CD4-positive, alpha-beta T cell treated with Interleukin-15 for 1 hour (primary cell): ENCODE measurements around the gene TCERG1L.

Source experiments
- DNase-seq: peaks from one replicate; pipeline ENCODE4 v3.0.0-alpha.2; 2020

The TCERG1L gene

GRCh38 chr10:131314799-131315198, 3.3 kb upstream of the TCERG1L start:
- no peak for DNase-seq

- no peak for DNase-seq
Observed at GRCh38 chr10:131314148-131314547, 2.6 kb upstream of the TCERG1L start.

- no peak for DNase-seq
Observed at GRCh38 chr10:131313377-131313776, 1.9 kb upstream of the TCERG1L start.

GRCh38 chr10:131312478-131312836, 936 bp upstream of the TCERG1L start:
- DNase-seq: no peak

GRCh38 chr10:131311402-131311660, 190 bp downstream of the TCERG1L start:
- DNase-seq: no peak

GRCh38 chr10:131310551-131311401, 745 bp downstream of the TCERG1L start:
- no peak for DNase-seq

GRCh38 chr10:131310142-131310541, 1.4 kb downstream of the TCERG1L start:
- no peak for DNase-seq

GRCh38 chr10:131300508-131300907, 11.0 kb downstream of the TCERG1L start:
- no peak for DNase-seq

- DNase-seq: no peak
Observed at GRCh38 chr10:131290781-131291180, 20.7 kb downstream of the TCERG1L start.

- no peak for DNase-seq
Observed at GRCh38 chr10:131288648-131289047, 22.9 kb downstream of the TCERG1L start.

GRCh38 chr10:131282961-131283360, 28.6 kb downstream of the TCERG1L start:
- DNase-seq: no peak

- no peak for DNase-seq
Observed at GRCh38 chr10:131280101-131280500, 31.4 kb downstream of the TCERG1L start.

GRCh38 chr10:131279516-131279915, 32.0 kb downstream of the TCERG1L start:
- no peak for DNase-seq

GRCh38 chr10:131277969-131278368, 33.6 kb downstream of the TCERG1L start:
- no peak for DNase-seq

GRCh38 chr10:131277278-131277677, 34.2 kb downstream of the TCERG1L start:
- DNase-seq: no peak

GRCh38 chr10:131275691-131276090, 35.8 kb downstream of the TCERG1L start:
- DNase-seq: no peak

- DNase-seq: no peak
Observed at GRCh38 chr10:131274883-131275282, 36.6 kb downstream of the TCERG1L start.

- DNase-seq: no peak
Observed at GRCh38 chr10:131274133-131274880, 37.2 kb downstream of the TCERG1L start.

- DNase-seq: no peak
Observed at GRCh38 chr10:131273476-131273875, 38.0 kb downstream of the TCERG1L start.

GRCh38 chr10:131272897-131273451, 38.5 kb downstream of the TCERG1L start:
- no peak for DNase-seq

GRCh38 chr10:131271966-131272365, 39.6 kb downstream of the TCERG1L start:
- DNase-seq: no peak

- DNase-seq: no peak
Observed at GRCh38 chr10:131271195-131271880, 40.2 kb downstream of the TCERG1L start.

GRCh38 chr10:131270461-131271190, 40.9 kb downstream of the TCERG1L start:
- no peak for DNase-seq
